ENCODE results near the gene PITPNB.

PITPNB gene

GRCh38 chr22:27846910-27847309, 72.1 kb downstream of the PITPNB start:
- H3K4me1 ChIP-seq (ENCODE audit: control insufficient read depth in 2 of 2, insufficient read depth in 2 of 2, low read length in 2 of 2): peaks cover 0 to 5% of the 10 kb centered on the region in 2 donors
- no peak overlapping the region for H3K4me3 ChIP-seq (ENCODE audit: low read length in 2 of 2)
- no peak overlapping the region for H3K27ac ChIP-seq (ENCODE audit: low read depth in 2 of 2, low read length in 2 of 2)
- H3K27me3 ChIP-seq (ENCODE audit: control insufficient read depth in 2 of 2, insufficient read depth in 2 of 2, low read length in 2 of 2): no peaks in the 10 kb centered on the region
- no peak overlapping the region for H3K9ac ChIP-seq (ENCODE audit: low read depth in 1 of 2, low read length in 2 of 2)
- peaks cover 14 to 35% of the 10 kb centered on the region in 2 donors for H3K36me3 ChIP-seq (ENCODE audit: control insufficient read depth in 2 of 2, insufficient read depth in 2 of 2, low read length in 2 of 2)
- no peaks in the 10 kb centered on the region for H3K9me3 ChIP-seq (ENCODE audit: control insufficient read depth in 2 of 2, low read length in 2 of 2)

DNA sequence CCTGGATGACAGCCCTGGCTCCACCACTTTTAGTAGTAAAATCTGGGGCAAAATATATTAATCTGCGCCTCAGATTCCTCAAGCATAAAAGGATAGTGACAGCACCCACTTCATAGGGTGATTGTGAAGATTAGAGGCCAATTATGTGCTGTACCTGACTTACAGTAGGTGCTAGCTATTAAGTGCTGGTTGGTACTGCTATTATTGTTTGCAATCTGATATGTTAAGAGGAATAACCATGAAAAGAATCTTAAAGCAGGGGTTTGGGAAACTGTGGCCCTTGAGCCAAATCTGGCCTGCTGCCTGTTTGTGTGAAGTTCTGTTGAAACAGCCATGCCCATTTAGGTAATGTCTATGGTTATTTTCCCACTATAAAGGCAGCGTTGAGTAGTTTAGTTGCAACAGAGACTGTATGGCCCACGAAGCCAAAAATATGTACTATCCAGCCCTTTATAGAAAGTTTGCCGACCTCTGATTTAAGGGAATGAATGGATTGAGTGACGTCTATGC, 72.8 kb downstream of the PITPNB start:
- Histone ChIP-seq H3K27me3 (ENCODE audit: control insufficient read depth in 2 of 2, insufficient read depth in 2 of 2, low read length in 2 of 2) (no peaks in the 10 kb centered on the region), H3K4me1 (ENCODE audit: control insufficient read depth in 2 of 2, insufficient read depth in 2 of 2, low read length in 2 of 2) (peaks cover 0 to 5% of the 10 kb centered on the region in 2 donors), H3K9me3 (ENCODE audit: control insufficient read depth in 2 of 2, low read length in 2 of 2) (no peaks in the 10 kb centered on the region), H3K27ac (ENCODE audit: low read depth in 2 of 2, low read length in 2 of 2) (no peak overlapping the region), H3K4me3 (ENCODE audit: low read length in 2 of 2) (no peak overlapping the region), H3K9ac (ENCODE audit: low read depth in 1 of 2, low read length in 2 of 2) (no peak overlapping the region), H3K36me3 (ENCODE audit: control insufficient read depth in 2 of 2, insufficient read depth in 2 of 2, low read length in 2 of 2) (peaks cover 12 to 30% of the 10 kb centered on the region in 2 donors)

GRCh38 chr22:27845644-27846043, 73.4 kb downstream of the PITPNB start:
- H3K27me3 ChIP-seq (ENCODE audit: control insufficient read depth in 2 of 2, insufficient read depth in 2 of 2, low read length in 2 of 2): no peaks in the 10 kb centered on the region
- H3K9ac ChIP-seq (ENCODE audit: low read depth in 1 of 2, low read length in 2 of 2): no peak overlapping the region
- no peak overlapping the region for H3K4me3 ChIP-seq (ENCODE audit: low read length in 2 of 2)
- no peaks in the 10 kb centered on the region for H3K9me3 ChIP-seq (ENCODE audit: control insufficient read depth in 2 of 2, low read length in 2 of 2)
- H3K36me3 ChIP-seq (ENCODE audit: control insufficient read depth in 2 of 2, insufficient read depth in 2 of 2, low read length in 2 of 2): peaks cover 7 to 23% of the 10 kb centered on the region in 2 donors
- H3K27ac ChIP-seq (ENCODE audit: low read depth in 2 of 2, low read length in 2 of 2): no peak overlapping the region
- peaks cover 0 to 5% of the 10 kb centered on the region in 2 donors for H3K4me1 ChIP-seq (ENCODE audit: control insufficient read depth in 2 of 2, insufficient read depth in 2 of 2, low read length in 2 of 2)

- no peak overlapping the region for H3K4me3 ChIP-seq (ENCODE audit: low read length in 2 of 2)
- H3K36me3 ChIP-seq (ENCODE audit: control insufficient read depth in 2 of 2, insufficient read depth in 2 of 2, low read length in 2 of 2): peaks cover 3 to 17% of the 10 kb centered on the region in 2 donors
- no peak overlapping the region for H3K9ac ChIP-seq (ENCODE audit: low read depth in 1 of 2, low read length in 2 of 2)
- H3K27me3 ChIP-seq (ENCODE audit: control insufficient read depth in 2 of 2, insufficient read depth in 2 of 2, low read length in 2 of 2): no peaks in the 10 kb centered on the region
- H3K4me1 ChIP-seq (ENCODE audit: control insufficient read depth in 2 of 2, insufficient read depth in 2 of 2, low read length in 2 of 2): peaks cover 0 to 2% of the 10 kb centered on the region in 2 donors
- H3K9me3 ChIP-seq (ENCODE audit: control insufficient read depth in 2 of 2, low read length in 2 of 2): no peaks in the 10 kb centered on the region
- no peak overlapping the region for H3K27ac ChIP-seq (ENCODE audit: low read depth in 2 of 2, low read length in 2 of 2)
These were observed 74.1 kb downstream of the PITPNB start for GRCh38 chr22:27844656-27845591.

DNA sequence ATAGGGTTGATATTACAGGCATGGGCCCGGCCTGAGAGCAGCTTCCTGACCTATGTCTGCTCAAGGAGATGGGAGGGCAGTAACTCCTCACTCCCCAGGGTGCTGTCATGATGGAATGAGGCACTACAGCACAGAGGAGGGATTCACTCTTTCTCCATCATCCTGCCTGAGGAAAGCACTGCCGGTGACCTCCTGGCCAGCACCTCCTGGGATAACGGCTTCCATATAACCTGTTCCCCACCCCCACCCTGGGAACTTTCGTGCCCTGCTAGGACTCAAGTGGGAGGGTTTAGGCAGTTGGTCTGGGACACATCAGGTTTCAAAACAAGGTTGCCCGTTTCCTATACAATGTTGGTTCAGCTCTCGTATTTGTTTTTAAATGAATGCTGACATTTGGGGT, 74.8 kb downstream of the PITPNB start:
- Histone ChIP-seq H3K4me3 (ENCODE audit: low read length in 2 of 2) (no peak overlapping the region), H3K27me3 (ENCODE audit: control insufficient read depth in 2 of 2, insufficient read depth in 2 of 2, low read length in 2 of 2) (no peaks in the 10 kb centered on the region), H3K9me3 (ENCODE audit: control insufficient read depth in 2 of 2, low read length in 2 of 2) (no peaks in the 10 kb centered on the region), H3K4me1 (ENCODE audit: control insufficient read depth in 2 of 2, insufficient read depth in 2 of 2, low read length in 2 of 2) (no peaks in the 10 kb centered on the region), H3K36me3 (ENCODE audit: control insufficient read depth in 2 of 2, insufficient read depth in 2 of 2, low read length in 2 of 2) (peaks cover 3 to 12% of the 10 kb centered on the region in 2 donors), H3K27ac (ENCODE audit: low read depth in 2 of 2, low read length in 2 of 2) (no peak overlapping the region), H3K9ac (ENCODE audit: low read depth in 1 of 2, low read length in 2 of 2) (no peak overlapping the region)

DNA sequence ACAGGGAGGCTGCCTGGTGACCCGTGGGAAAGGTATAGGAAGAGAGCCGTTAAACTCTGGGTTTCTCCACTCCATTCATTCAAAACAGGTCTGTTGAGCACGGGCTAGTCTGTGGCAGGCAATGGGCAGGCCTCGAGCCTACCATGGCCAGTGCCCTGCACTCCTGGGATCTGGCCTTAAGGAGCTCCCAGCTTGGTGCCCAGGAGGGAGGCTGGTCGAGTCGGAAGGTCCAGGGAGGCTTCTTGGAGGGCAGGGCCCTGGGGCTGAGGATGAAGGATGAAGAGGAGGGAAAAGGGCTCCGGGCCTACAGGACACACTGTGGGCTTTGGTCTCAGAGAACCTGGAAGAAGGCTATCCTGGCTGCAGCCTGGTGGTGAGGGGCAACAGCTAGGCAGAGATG, 75.6 kb downstream of the PITPNB start:
- H3K27ac ChIP-seq (ENCODE audit: low read depth in 2 of 2, low read length in 2 of 2): no peak overlapping the region
- H3K4me1 ChIP-seq (ENCODE audit: control insufficient read depth in 2 of 2, insufficient read depth in 2 of 2, low read length in 2 of 2): no peaks in the 10 kb centered on the region
- peaks cover 0 to 12% of the 10 kb centered on the region in 2 donors for H3K36me3 ChIP-seq (ENCODE audit: control insufficient read depth in 2 of 2, insufficient read depth in 2 of 2, low read length in 2 of 2)
- H3K9me3 ChIP-seq (ENCODE audit: control insufficient read depth in 2 of 2, low read length in 2 of 2): no peaks in the 10 kb centered on the region
- H3K27me3 ChIP-seq (ENCODE audit: control insufficient read depth in 2 of 2, insufficient read depth in 2 of 2, low read length in 2 of 2): no peaks in the 10 kb centered on the region
- no peak overlapping the region for H3K4me3 ChIP-seq (ENCODE audit: low read length in 2 of 2)
- H3K9ac ChIP-seq (ENCODE audit: low read depth in 1 of 2, low read length in 2 of 2): no peak overlapping the region

GRCh38 chr22:27842669-27843431, 76.2 kb downstream of the PITPNB start:
- H3K4me3 ChIP-seq (ENCODE audit: low read length in 2 of 2): no peak overlapping the region
- H3K4me1 ChIP-seq (ENCODE audit: control insufficient read depth in 2 of 2, insufficient read depth in 2 of 2, low read length in 2 of 2): no peaks in the 10 kb centered on the region
- H3K36me3 ChIP-seq (ENCODE audit: control insufficient read depth in 2 of 2, insufficient read depth in 2 of 2, low read length in 2 of 2): peaks cover 0 to 9% of the 10 kb centered on the region in 2 donors
- no peaks in the 10 kb centered on the region for H3K27me3 ChIP-seq (ENCODE audit: control insufficient read depth in 2 of 2, insufficient read depth in 2 of 2, low read length in 2 of 2)
- no peak overlapping the region for H3K9ac ChIP-seq (ENCODE audit: low read depth in 1 of 2, low read length in 2 of 2)
- no peak overlapping the region for H3K27ac ChIP-seq (ENCODE audit: low read depth in 2 of 2, low read length in 2 of 2)
- H3K9me3 ChIP-seq (ENCODE audit: control insufficient read depth in 2 of 2, low read length in 2 of 2): no peaks in the 10 kb centered on the region

DNA sequence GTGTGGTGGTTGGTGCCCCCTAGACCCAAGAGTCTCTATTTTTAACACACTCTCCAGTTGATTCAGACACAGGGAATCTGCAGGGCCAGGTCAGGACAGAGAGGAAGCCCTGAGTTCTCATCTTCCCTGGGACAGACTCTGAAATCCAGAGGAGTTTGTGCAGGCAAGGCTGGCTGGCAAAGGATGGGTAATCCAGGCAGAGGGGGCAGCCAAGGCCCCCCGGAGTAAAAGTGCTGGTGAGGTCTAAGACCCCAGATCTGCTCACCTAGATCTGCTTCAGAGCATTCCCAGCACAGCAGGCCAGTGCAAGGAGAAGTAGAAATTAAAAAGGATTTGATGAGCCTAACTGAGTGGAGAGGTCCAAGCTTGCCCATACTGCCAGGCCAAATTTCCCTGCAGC, 76.9 kb downstream of the PITPNB start:
- Histone ChIP-seq H3K27ac (ENCODE audit: low read depth in 2 of 2, low read length in 2 of 2) (no peak overlapping the region), H3K4me3 (ENCODE audit: low read length in 2 of 2) (no peak overlapping the region), H3K9ac (ENCODE audit: low read depth in 1 of 2, low read length in 2 of 2) (no peak overlapping the region), H3K36me3 (ENCODE audit: control insufficient read depth in 2 of 2, insufficient read depth in 2 of 2, low read length in 2 of 2) (peaks cover 0 to 6% of the 10 kb centered on the region in 2 donors), H3K27me3 (ENCODE audit: control insufficient read depth in 2 of 2, insufficient read depth in 2 of 2, low read length in 2 of 2) (no peaks in the 10 kb centered on the region), H3K9me3 (ENCODE audit: control insufficient read depth in 2 of 2, low read length in 2 of 2) (no peaks in the 10 kb centered on the region), H3K4me1 (ENCODE audit: control insufficient read depth in 2 of 2, insufficient read depth in 2 of 2, low read length in 2 of 2) (no peaks in the 10 kb centered on the region)

DNA sequence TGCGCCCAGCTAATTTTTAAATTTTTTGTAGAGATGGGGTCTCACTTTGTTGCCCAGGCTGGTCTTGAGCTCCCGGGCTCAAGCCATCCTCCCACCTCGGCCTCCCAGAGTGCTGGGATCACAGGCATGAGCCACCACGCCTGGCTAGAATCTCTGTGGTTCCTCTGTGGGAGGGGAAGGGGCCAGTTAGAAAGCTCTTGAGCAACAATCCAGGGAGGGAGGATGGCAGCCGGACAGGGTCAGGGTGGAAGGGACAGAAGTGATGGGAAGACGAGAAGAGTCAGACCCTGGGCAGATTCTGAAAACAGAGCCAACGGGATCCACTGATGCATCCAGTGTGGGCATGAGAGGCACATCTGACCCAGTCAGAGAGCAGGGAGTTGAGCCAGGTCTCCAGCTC, 78.6 kb downstream of the PITPNB start:
- Histone ChIP-seq H3K27me3 (ENCODE audit: control insufficient read depth in 2 of 2, insufficient read depth in 2 of 2, low read length in 2 of 2) (no peaks in the 10 kb centered on the region), H3K9me3 (ENCODE audit: control insufficient read depth in 2 of 2, low read length in 2 of 2) (no peaks in the 10 kb centered on the region), H3K36me3 (ENCODE audit: control insufficient read depth in 2 of 2, insufficient read depth in 2 of 2, low read length in 2 of 2) (no peaks in the 10 kb centered on the region), H3K4me1 (ENCODE audit: control insufficient read depth in 2 of 2, insufficient read depth in 2 of 2, low read length in 2 of 2) (no peaks in the 10 kb centered on the region), H3K4me3 (ENCODE audit: low read length in 2 of 2) (no peak overlapping the region), H3K27ac (ENCODE audit: low read depth in 2 of 2, low read length in 2 of 2) (no peak overlapping the region), H3K9ac (ENCODE audit: low read depth in 1 of 2, low read length in 2 of 2) (no peak overlapping the region)
